Muscle layer of duodenum (tissue), 2 donors: Measurements from ENCODE around the gene ATP8B3.

Experiments
- H3K27ac ChIP-seq: one replicate; pipeline ENCODE4 v1.7.0; 2013; ENCODE audit warnings: mild to moderate bottlenecking, low read length
- H3K27me3 ChIP-seq: one replicate; pipeline ENCODE4 v1.7.0; 2013; ENCODE audit warnings: low read depth, mild to moderate bottlenecking, control low read depth, low read length
- H3K36me3 ChIP-seq, 2 donors: one replicate each; pipeline ENCODE4 v1.7.0; 2013; ENCODE audit warnings: low read length in 2 of 2, control low read depth in 1 of 2, mild to moderate bottlenecking in 1 of 2; ENCODE audit not compliant: insufficient read depth in 2 of 2, control insufficient read depth in 1 of 2
- H3K4me1 ChIP-seq, 2 donors: one replicate each; pipeline ENCODE4 v1.7.0; 2013; ENCODE audit warnings: low read length in 2 of 2, mild to moderate bottlenecking in 2 of 2, control low read depth in 1 of 2, moderate library complexity in 1 of 2; ENCODE audit not compliant: insufficient read depth in 2 of 2, control insufficient read depth in 1 of 2
- H3K4me3 ChIP-seq, 2 donors: one replicate each; pipeline ENCODE4 v1.7.0; 2013; ENCODE audit warnings: low read length in 2 of 2, low read depth in 1 of 2, mild to moderate bottlenecking in 1 of 2
- H3K9me3 ChIP-seq, 2 donors: one replicate each; pipeline ENCODE4 v1.7.0; 2013; ENCODE audit warnings: low read length in 2 of 2, control low read depth in 1 of 2, mild to moderate bottlenecking in 1 of 2; ENCODE audit not compliant: control insufficient read depth in 1 of 2
- donor health status: healthy.

Gene ATP8B3

DNA sequence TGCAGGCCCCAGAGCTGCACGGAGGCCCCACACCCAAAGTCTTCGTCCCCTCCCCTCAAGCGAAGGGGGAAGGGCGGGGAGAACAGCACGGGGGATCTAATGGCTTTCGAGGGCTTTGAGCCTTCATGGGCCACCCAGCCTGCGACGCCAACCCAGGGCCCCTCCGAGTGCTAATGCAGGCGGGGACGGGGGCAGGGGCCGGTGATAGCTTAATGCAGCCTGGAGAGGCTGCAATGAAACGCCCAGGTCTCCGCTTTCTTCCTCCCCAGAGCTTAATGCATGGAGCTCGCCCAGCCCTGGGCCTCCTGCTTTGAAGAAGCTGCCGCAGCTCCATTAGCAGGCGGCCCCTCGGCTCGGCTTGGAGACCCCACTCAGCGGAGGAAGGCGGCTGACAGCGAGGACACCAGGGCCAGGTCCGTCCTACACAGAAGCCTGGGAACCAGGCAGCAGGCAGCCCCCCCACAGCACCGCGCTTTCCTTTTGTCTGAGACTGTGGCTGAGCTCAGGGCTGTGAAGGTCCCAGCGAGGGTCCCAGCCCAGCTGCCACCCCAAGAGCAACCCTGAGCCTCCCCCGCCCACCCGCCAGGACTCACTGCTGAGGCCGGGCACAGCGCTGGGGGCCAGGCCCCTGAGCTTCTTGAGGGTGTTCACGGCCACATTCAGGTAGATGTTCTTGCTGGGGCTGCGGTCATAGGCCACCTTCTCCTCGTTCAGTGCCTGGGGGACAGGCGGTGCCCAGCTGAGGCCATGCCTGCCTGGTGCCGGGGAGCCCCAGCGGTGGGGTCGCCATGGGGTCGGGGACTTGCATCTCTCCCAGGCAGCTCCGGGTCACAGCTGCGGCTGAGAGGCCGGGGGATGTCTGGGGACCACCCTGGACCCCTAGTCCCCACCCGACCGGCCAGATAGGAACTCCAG lies 7.5 kb upstream of the ATP8B3 start:
- Histone ChIP-seq H3K4me3 (no peak overlapping the region), H3K36me3 (peaks cover 16 to 90% of the 10 kb centered on the region in 2 donors), H3K4me1 (no peaks in the 10 kb centered on the region), H3K27me3 (no peaks in the 10 kb centered on the region), H3K27ac (no peak overlapping the region), H3K9me3 (no peaks in the 10 kb centered on the region)

DNA sequence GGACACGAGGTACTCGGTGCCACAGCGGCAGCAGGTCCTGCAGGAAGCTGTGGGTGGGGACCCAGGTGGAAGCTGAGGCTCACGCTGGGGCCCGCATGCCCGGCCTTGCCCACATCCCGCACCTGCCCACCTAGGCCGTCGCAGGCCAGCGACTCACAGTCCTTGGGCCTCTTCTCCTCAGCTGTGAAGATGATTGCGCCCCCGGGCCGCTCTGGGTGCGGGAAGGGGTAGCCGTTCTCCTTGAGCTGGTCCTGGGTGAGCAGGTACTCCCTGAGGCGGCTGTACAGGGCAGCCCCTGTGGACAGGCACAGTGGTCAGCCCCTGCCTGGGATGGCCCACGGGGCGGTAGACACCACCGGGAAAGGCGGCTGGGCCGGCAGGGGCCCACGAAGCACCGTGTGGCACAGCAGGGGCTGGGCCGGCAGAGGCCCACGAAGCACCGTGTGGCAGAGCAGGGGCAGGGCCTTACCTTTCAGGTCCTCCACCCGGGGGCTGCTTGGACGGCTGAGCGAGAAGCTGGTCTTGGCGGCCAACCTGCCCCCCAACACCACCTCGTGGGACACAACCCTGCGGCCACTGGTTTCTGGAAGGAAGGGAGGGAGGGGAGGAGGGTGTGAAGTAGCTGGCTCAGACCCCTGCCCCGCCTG lies 6.6 kb upstream of the ATP8B3 start:
- Histone ChIP-seq H3K9me3 (no peaks in the 10 kb centered on the region), H3K4me3 (no peak overlapping the region), H3K27ac (no peak overlapping the region), H3K27me3 (no peaks in the 10 kb centered on the region), H3K36me3 (peaks cover 16 to 84% of the 10 kb centered on the region in 2 donors), H3K4me1 (no peaks in the 10 kb centered on the region)

DNA sequence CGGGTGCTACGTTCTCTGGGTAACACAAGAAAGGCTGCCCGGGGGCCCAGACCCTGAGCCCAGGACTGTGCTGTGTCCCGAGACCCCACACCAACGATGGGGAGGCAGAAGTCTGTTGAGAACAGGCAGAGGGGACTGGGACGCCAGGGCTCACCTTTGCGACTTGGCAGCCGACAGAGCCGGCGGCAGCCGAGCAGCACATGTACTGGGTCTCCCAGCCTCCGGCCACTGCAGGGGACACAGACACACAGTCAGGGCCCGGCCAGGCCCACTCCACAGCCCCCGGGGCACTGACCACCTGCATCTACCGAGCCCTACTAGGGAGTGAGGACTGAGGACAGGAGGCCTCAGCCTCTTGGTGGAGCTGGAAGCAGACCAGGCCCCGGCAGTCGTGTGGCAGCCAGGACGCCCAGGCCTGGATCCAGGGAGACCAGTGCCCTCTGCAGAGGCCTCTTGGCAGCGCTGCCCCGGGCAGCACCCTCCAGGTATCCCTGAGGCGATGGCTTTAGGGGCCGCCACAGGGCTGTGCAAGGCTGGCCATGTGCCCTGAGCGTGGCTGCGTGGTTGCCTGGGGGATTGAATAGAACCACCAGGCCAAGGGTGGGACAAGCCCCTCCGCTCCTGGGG lies 5.6 kb upstream of the ATP8B3 start:
- peaks cover 0 to 9% of the 10 kb centered on the region in 2 donors for H3K4me1 ChIP-seq
- no peaks in the 10 kb centered on the region for H3K9me3 ChIP-seq
- no peak overlapping the region for H3K4me3 ChIP-seq
- peaks cover 16 to 74% of the 10 kb centered on the region in 2 donors for H3K36me3 ChIP-seq
- no peaks in the 10 kb centered on the region for H3K27me3 ChIP-seq
- no peak overlapping the region for H3K27ac ChIP-seq

DNA sequence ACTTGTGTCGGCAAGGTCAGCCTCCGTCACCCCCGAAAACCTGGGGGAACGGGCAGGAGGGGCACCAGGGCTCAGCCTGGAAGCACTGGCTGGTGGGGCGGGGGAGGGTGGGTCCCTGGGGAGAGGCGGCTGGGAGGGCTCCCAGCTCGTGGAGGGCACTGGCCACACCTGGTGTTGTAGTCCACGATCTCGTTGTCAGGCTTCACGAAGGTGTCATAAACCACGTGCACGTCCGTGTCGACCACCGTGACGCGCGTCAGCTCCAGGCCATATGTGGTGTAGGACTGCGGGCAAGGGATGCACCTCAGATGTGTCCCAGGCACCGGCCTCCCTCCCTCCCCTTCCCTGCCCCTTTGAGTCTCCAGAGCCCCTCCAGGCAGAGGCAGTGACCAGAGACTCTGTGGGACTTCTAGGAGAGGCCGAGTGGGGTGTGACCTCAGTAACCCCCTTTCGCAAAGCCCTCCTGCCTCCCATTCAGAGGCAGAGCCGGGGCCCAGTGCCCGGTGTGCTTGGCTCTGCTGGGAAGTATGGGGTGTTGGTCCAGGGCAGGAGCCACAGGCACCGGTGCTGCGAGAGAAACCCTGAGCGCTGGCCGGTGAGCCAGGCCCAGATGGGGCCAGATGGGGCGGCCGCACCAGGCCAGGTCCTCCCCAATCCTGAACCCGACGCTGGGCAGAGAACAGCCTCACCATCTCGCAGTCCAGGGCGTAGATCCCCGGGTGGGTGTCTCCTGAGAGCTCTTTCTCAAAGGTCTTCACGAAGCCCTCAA lies 4.6 kb upstream of the ATP8B3 start:
- Histone ChIP-seq H3K4me3 (no peak overlapping the region), H3K36me3 (peaks cover 16 to 64% of the 10 kb centered on the region in 2 donors), H3K27me3 (no peaks in the 10 kb centered on the region), H3K4me1 (peaks cover 0 to 14% of the 10 kb centered on the region in 2 donors), H3K9me3 (no peaks in the 10 kb centered on the region), H3K27ac (no peak overlapping the region)

DNA sequence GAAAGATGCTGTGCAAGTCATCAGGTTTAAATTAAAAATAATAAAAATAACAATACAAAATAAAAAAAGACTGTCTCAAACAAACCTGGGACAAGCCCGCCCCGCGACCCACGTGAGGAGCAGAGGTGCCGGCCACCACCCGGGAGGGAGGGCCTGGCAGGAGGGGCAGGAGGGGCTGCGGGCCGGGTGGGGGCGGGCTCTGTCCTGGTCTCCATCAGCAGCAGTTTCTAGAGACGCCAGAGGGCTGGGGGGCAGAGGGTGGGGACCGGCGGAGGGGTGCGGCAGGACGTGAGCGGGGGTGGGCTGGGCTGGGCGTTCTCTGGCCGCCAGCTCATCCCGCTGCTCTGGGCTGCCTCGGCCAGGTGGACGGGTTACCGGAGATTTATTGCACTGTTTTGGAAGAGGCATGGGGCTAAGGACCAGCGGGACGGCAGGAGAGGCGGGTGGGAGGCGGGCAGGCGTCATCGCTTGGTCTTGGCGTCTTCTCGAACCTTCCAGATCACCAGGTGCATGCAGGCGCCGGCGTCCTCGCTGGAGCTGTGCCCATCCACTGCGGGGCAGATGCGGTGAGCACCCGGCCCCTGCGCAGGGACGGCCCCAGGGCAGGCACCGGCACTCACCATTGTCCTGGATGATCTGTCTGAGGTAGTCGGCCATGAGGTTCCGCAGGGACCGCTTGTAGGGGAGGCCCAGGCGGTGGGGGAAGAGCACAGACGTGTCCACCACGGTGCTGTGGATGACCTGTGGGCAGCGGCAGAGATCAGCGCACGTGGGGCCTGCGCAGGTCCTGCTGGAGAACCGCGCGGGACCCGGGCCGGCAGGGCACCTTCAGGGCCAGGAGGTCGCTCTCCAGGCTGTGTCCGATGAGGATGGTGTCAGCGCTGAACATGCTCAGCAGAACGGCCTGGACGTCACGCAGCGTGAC lies 3.8 kb upstream of the ATP8B3 start:
- no peak overlapping the region for H3K27ac ChIP-seq
- peaks cover 16 to 56% of the 10 kb centered on the region in 2 donors for H3K36me3 ChIP-seq
- H3K27me3 ChIP-seq = no peaks in the 10 kb centered on the region
- peaks cover 0 to 14% of the 10 kb centered on the region in 2 donors for H3K4me1 ChIP-seq
- H3K4me3 ChIP-seq = no peak overlapping the region
- no peaks in the 10 kb centered on the region for H3K9me3 ChIP-seq

DNA sequence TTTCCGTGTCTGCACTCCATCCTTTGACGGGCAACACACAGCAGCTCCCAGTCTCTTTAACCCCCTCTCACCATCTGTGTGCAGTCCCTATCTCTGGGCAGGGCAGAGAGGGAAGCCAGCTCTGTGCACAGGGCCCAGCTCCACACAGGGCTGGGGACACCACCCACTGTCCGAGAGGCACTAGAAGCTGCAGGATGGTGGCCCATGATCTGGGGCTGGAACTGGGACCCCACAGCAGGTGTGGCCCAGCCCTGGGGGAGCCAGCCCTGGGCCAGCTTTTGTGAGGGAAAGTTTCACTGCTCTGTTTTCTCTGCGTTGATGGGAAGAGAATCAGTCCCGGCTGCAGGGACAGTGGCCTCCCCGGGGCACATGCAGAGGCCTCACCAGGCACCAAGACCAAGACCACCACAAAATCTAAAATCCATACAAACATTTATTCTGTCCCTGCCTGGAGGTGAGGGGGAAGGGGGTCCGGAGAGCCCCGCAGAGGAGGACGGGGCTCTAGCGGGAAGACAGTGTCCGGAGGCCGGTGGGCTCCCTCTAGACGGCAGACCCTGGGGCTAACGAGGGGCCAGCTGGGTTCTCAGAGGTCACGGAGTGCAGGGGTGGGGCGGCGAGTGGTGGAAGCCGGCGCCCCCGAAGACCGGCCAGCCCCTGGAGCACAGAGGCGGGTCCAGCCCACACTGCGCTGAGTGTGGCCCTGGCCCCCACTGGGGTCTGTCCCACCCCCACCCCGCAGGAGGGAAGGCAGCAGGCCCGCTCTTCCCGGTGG lies 2.9 kb upstream of the ATP8B3 start:
- Histone ChIP-seq H3K4me3 (no peak overlapping the region), H3K9me3 (no peaks in the 10 kb centered on the region), H3K27ac (no peak overlapping the region), H3K36me3 (peaks cover 11 to 49% of the 10 kb centered on the region in 2 donors), H3K27me3 (no peaks in the 10 kb centered on the region), H3K4me1 (peaks cover 0 to 14% of the 10 kb centered on the region in 2 donors)

DNA sequence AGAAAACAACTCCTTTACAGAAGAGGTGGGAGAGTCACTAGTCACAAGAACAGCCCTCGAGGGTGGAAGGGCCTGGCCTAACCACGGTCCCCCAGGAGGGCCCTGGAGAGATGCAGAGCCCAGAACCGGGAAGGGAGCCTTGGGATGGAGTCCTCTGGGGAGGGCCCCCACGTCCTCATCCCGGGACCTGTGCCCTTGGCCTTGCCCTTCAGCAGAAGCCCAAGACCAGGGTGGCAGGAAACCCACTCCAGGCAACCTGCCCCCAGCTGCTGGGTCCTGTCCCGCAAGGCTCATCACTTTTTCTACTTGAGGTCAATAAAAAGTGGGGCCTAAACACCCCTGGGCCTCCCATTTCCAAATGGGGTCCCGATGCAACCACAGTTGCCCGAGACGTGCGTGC lies 2.3 kb upstream of the ATP8B3 start:
- Histone ChIP-seq H3K36me3 (peaks cover 10 to 43% of the 10 kb centered on the region in 2 donors), H3K9me3 (no peaks in the 10 kb centered on the region), H3K27me3 (no peaks in the 10 kb centered on the region), H3K27ac (no peak overlapping the region), H3K4me3 (no peak overlapping the region), H3K4me1 (peaks cover 0 to 14% of the 10 kb centered on the region in 2 donors)

DNA sequence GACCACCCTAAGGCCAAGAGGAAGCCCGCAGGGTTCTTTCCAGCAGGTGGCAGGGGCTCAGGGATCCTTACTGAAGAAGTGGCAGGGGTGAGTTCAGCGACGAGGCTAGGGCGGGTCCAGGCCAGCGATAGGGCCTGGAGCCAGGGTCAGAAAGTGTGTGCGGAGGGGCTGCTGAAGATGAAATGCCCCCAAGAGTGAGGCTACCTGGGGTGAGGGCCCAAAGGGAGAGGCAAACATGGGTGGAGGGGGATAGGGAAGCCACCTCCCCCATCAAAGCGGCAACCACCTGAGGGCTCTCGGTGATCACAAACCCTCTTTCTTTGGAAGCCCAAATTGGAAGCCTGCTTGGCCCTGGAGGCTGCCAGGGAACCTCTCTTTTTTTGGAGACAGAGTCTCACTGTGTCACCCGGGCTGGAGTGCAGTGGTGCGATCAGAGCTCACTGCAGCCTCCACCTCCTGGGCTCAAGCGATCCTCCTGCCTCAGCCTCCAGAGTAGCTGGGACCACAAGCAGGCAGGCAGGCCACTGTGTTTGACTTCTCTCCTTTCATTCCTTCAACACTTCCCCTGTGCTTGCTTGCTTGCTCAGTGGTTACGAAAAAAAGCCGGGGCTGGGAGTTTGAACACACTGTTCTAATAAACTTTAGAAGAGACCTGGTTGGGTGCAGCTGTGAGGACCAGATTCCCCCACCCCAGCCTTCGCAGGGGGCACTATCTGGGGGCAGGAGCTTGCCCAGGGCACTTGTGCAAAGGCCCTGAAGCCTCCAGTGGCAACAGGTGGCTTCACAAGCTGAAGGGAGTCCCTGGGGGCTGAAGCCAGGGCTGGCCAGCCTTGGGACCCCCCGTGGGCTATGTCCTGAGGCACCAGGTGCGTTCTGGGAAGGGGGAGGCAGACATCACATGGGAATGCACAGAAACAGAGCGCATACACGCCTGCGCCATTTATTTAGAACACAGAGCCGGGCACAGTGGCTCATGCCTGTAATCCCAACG lies 1.4 kb upstream of the ATP8B3 start:
- peak overlapping the region; percentile 64 to 69 for H3K4me3 ChIP-seq
- H3K36me3 ChIP-seq = peaks cover 9 to 35% of the 10 kb centered on the region in 2 donors
- H3K27me3 ChIP-seq = no peaks in the 10 kb centered on the region
- H3K27ac ChIP-seq = no peak overlapping the region
- H3K4me1 ChIP-seq = peaks cover 0 to 14% of the 10 kb centered on the region in 2 donors
- no peaks in the 10 kb centered on the region for H3K9me3 ChIP-seq
